K562 (cell line): ENCODE data around the gene GIGYF2. TPM values are rescaled to one million over a fixed set of nuclear protein-coding genes. Genes with fewer than 3 reads are reported as not detected.

Experiments used
- BHLHE40 ChIP-seq: IDR thresholded peaks from 2 replicates; pipeline ENCODE4 v1.6.1; 2011; ENCODE audit warnings: low read length, improper control_type of control experiment
- BRCA1 ChIP-seq, 2 experiments: fragments of 450-650 bp in 1 of 2; sonication (generic) in 1 of 2; formaldehyde crosslinking in 1 of 2; IDR thresholded peaks; 2 replicates each; pipeline versions ENCODE4 v1.5.0 to v1.6.1; 2017 to 2020; ENCODE audit warnings: mild to moderate bottlenecking in 1 of 2, missing genetic modification reagents in 1 of 2
- BRD9 ChIP-seq: fragments of 450-650 bp; IDR thresholded peaks from 2 replicates; pipeline ENCODE4 v1.6.1; 2018; ENCODE audit warnings: low read depth; ENCODE audit not compliant: partially characterized antibody
- FOXA3 ChIP-seq, 2 experiments: fragments of 450-650 bp in 1 of 2; sonication (generic) in 1 of 2; formaldehyde crosslinking; IDR thresholded peaks in 1 of 2; conservative IDR thresholded peaks in 1 of 2; 2 replicates each; pipeline versions ENCODE4 v1.4.0 to v1.8.0; 2020 to 2022; ENCODE audit warnings: mild to moderate bottlenecking in 2 of 2, missing genetic modification reagents in 1 of 2
- FOXM1 ChIP-seq, 2 experiments: fragments of 450-650 bp in 1 of 2; sonication (generic) in 1 of 2; formaldehyde crosslinking in 1 of 2; IDR thresholded peaks; 2 replicates each; pipeline versions ENCODE4 v1.6.1 to v1.9.0; 2017 to 2022; ENCODE audit warnings: low read depth in 2 of 2, mild to moderate bottlenecking in 2 of 2, missing genetic modification reagents in 1 of 2, moderate library complexity in 1 of 2
- JUND ChIP-seq, 2 experiments: IDR thresholded peaks; 2 replicates in 1 of 2; 3 replicates in 1 of 2; pipeline ENCODE4 v1.6.1; 2011; ENCODE audit warnings: borderline replicate concordance in 2 of 2, low read depth in 2 of 2, low read length in 2 of 2, improper control_type of control experiment in 1 of 2, missing biosample characterization in 1 of 2, missing genetic modification characterization in 1 of 2, missing genetic modification reagents in 1 of 2
- KDM1A ChIP-seq, 2 experiments: fragments of 450-650 bp; IDR thresholded peaks; 2 replicates each; pipeline ENCODE4 v1.6.1; 2016; ENCODE audit warnings: mild to moderate bottlenecking in 2 of 2
- KDM2B ChIP-seq: fragments of 250-450 bp; sonication (Bioruptor Pico); IDR thresholded peaks from 2 replicates; pipeline ENCODE4 v1.8.0; 2021; ENCODE audit warnings: mild to moderate bottlenecking, moderate library complexity
- NONO ChIP-seq, 2 experiments: fragments of 200-400 bp in 1 of 2; fragments of 450-650 bp in 1 of 2; formaldehyde crosslinking in 1 of 2; IDR thresholded peaks; 2 replicates each; pipeline ENCODE4 v1.6.1; 2017; ENCODE audit warnings: low read depth in 2 of 2, mild to moderate bottlenecking in 2 of 2, moderate library complexity in 2 of 2, low read length in 1 of 2
- PHB2 ChIP-seq: fragments of 450-650 bp; IDR thresholded peaks from 2 replicates; pipeline ENCODE4 v1.6.1; 2017; ENCODE audit warnings: low read depth
- SRSF3 ChIP-seq: fragments of 200-400 bp; formaldehyde crosslinking; IDR thresholded peaks from 2 replicates; pipeline ENCODE4 v1.6.1; 2016; ENCODE audit warnings: mild to moderate bottlenecking, low read length, moderate library complexity; ENCODE audit not compliant: insufficient read depth
- TCF7 ChIP-seq: sonication (generic); IDR thresholded peaks from 2 replicates; pipeline ENCODE4 v1.6.1; 2016; ENCODE audit warnings: antibody characterized with exemption, borderline replicate concordance
- ZKSCAN8 ChIP-seq: fragments of 200-800 bp; sonication (Bioruptor generic); IDR thresholded peaks from 2 replicates; pipeline ENCODE4 v1.6.1; 2016; ENCODE audit warnings: missing genetic modification characterization, missing compliant biosample characterization
- polyA plus RNA-seq, 8 experiments: library from polyadenylated mRNA; depleted of rRNA in 4 of 8; stranded (reverse) in 5 of 8; unstranded in 3 of 8; fragments of >200 nt; fragmentation: Nextera tagmentation in 2 of 8; fragmentation: Illumina TruSeq in 1 of 8; extraction: Ambion mirVana in 2 of 8; extraction: Trizol in 1 of 8; gene quantifications; 2 replicates each; pipeline versions ENCODE4 v1.2.1 to v1.2.3, GENCODE V29; 2011 to 2014; ENCODE audit warnings: inconsistent platforms in 1 of 8, missing spikeins in 1 of 8
- total RNA-seq, 7 experiments: library from RNA; depleted of rRNA in 6 of 7; stranded (reverse); fragments of >200 nt in 6 of 7; fragmentation: Illumina TruSeq in 2 of 7; extraction: Trizol in 2 of 7; gene quantifications; 2 replicates each; pipeline versions ENCODE4 v1.2.1 to v1.2.3, GENCODE V29; 2011 to 2021; ENCODE audit warnings: low replicate concordance in 1 of 7
- TF ChIP-seq, protein P1 (sequence below), 2 experiments: fragments of 200-800 bp in 1 of 2; sonication (Bioruptor generic) in 1 of 2; sonication (generic) in 1 of 2; formaldehyde crosslinking in 1 of 2; IDR thresholded peaks in 1 of 2; conservative IDR thresholded peaks in 1 of 2; 2 replicates each; pipeline versions ENCODE4 v1.5.0 to v1.6.1; 2016 to 2020; ENCODE audit warnings: missing compliant biosample characterization in 1 of 2, missing genetic modification characterization in 1 of 2, missing genetic modification reagents in 1 of 2
- TF ChIP-seq, protein P2 (sequence below): fragments of 200-400 bp; formaldehyde crosslinking; IDR thresholded peaks from 2 replicates; pipeline ENCODE4 v1.6.1; 2017; ENCODE audit warnings: mild to moderate bottlenecking, low read depth, low read length, moderate library complexity
- TF ChIP-seq, protein P3 (sequence below): fragments of 450-650 bp; IDR thresholded peaks from 2 replicates; pipeline ENCODE4 v1.7.0; 2016; ENCODE audit warnings: borderline replicate concordance
- TF ChIP-seq, protein P4 (sequence below): fragments of 250-450 bp; sonication (Bioruptor Pico); IDR thresholded peaks from 2 replicates; pipeline ENCODE4 v1.5.0; 2022; ENCODE audit warnings: mild to moderate bottlenecking

GIGYF2 gene
- total and polyA plus RNA-seq, 9 of the 15 experiments (the other 6 are each of a cell fraction or from before 2014, with no cell fraction given) = 12.7 to 52.7 (median 34.9) TPM

DNA sequence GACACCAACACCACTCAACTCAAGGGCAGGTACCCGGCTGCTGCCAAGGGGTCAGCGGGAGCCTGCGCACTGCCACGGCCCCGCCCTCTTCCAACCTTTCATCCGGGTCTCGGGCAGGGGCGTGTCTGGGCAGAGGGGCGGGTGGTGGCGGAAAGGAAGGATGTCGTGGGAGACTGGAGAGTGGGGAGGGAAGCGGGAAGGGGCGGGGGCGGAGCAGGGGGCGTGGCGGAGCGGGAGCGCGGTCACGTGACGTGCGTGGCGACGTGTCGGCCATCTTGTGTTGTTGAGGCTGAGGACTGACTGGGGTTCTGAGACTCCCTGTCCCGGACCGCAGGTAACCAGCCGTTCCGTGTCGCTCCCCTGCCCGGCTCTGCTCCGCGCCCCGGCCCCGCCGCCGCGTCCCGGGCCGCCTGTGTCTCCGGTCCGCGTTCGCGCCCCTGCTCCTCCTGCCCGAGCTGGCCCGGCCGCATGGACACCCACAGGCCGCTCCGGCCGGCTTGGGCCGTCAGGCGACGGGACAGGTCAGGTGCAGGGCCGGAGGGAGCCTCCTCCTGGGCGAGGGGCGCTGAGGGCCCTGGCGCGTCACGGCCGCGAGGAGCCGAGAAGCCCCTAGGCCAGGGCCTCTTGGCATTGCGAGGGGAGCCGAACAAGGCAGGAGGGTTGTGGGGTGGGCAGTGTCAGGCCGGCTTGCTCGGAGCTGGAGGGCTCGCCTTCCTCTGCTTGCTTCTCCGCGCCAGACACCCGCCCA lies at the start of gene GIGYF2 (continued):
- TF ChIP-seq, protein P1, sequence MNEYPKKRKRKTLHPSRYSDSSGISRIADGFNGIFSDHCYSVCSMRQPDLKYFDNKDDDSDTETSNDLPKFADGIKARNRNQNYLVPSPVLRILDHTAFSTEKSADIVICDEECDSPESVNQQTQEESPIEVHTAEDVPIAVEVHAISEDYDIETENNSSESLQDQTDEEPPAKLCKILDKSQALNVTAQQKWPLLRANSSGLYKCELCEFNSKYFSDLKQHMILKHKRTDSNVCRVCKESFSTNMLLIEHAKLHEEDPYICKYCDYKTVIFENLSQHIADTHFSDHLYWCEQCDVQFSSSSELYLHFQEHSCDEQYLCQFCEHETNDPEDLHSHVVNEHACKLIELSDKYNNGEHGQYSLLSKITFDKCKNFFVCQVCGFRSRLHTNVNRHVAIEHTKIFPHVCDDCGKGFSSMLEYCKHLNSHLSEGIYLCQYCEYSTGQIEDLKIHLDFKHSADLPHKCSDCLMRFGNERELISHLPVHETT (CRISPR knock-in tag; conservative IDR thresholded peaks at IDR 0.05 in 1 of 2, IDR thresholded peaks at IDR 0.05 in 1 of 2) = 0 out of 4 replicates have a peak, but pooled peaks of 1 of the 2 experiments have one; percentile 40
- TF ChIP-seq, protein P2, sequence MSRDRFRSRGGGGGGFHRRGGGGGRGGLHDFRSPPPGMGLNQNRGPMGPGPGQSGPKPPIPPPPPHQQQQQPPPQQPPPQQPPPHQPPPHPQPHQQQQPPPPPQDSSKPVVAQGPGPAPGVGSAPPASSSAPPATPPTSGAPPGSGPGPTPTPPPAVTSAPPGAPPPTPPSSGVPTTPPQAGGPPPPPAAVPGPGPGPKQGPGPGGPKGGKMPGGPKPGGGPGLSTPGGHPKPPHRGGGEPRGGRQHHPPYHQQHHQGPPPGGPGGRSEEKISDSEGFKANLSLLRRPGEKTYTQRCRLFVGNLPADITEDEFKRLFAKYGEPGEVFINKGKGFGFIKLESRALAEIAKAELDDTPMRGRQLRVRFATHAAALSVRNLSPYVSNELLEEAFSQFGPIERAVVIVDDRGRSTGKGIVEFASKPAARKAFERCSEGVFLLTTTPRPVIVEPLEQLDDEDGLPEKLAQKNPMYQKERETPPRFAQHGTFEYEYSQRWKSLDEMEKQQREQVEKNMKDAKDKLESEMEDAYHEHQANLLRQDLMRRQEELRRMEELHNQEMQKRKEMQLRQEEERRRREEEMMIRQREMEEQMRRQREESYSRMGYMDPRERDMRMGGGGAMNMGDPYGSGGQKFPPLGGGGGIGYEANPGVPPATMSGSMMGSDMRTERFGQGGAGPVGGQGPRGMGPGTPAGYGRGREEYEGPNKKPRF = no peak
- TF ChIP-seq NONO (IDR thresholded peaks at IDR 0.05; ENCODE audit: low read depth in 2 of 2, low read length in 1 of 2) = 0 out of 4 replicates have a peak, but pooled peaks of 1 of the 2 experiments have one; percentile 9
- TF ChIP-seq BRD9 = no peak
- peak; percentile 0; the same call in 1 of the 2 replicates for TF ChIP-seq JUND (IDR thresholded peaks at IDR 0.05; ENCODE audit: borderline replicate concordance, low read depth, low read length)
- no peak for TF ChIP-seq JUND (tag; IDR thresholded peaks at IDR 0.05; ENCODE audit: borderline replicate concordance, low read depth, low read length)
- TF ChIP-seq TCF7 = no peak
- no peak for TF ChIP-seq PHB2
- no peak for TF ChIP-seq BRCA1 (IDR thresholded peaks at IDR 0.05)
- no peak for TF ChIP-seq BRCA1 (CRISPR knock-in tag; IDR thresholded peaks at IDR 0.05)
- TF ChIP-seq, protein P3, sequence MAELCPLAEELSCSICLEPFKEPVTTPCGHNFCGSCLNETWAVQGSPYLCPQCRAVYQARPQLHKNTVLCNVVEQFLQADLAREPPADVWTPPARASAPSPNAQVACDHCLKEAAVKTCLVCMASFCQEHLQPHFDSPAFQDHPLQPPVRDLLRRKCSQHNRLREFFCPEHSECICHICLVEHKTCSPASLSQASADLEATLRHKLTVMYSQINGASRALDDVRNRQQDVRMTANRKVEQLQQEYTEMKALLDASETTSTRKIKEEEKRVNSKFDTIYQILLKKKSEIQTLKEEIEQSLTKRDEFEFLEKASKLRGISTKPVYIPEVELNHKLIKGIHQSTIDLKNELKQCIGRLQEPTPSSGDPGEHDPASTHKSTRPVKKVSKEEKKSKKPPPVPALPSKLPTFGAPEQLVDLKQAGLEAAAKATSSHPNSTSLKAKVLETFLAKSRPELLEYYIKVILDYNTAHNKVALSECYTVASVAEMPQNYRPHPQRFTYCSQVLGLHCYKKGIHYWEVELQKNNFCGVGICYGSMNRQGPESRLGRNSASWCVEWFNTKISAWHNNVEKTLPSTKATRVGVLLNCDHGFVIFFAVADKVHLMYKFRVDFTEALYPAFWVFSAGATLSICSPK = no peak
- TF ChIP-seq KDM1A (IDR thresholded peaks at IDR 0.05) = no peak
- TF ChIP-seq KDM2B (CRISPR knock-in tag) = no peak
- TF ChIP-seq SRSF3 = no peak
- TF ChIP-seq BHLHE40 = peak; percentile 92
- TF ChIP-seq, protein P4, sequence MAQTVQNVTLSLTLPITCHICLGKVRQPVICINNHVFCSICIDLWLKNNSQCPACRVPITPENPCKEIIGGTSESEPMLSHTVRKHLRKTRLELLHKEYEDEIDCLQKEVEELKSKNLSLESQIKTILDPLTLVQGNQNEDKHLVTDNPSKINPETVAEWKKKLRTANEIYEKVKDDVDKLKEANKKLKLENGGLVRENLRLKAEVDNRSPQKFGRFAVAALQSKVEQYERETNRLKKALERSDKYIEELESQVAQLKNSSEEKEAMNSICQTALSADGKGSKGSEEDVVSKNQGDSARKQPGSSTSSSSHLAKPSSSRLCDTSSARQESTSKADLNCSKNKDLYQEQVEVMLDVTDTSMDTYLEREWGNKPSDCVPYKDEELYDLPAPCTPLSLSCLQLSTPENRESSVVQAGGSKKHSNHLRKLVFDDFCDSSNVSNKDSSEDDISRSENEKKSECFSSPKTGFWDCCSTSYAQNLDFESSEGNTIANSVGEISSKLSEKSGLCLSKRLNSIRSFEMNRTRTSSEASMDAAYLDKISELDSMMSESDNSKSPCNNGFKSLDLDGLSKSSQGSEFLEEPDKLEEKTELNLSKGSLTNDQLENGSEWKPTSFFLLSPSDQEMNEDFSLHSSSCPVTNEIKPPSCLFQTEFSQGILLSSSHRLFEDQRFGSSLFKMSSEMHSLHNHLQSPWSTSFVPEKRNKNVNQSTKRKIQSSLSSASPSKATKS (CRISPR knock-in tag) = no peak
- peak in 1 of 2 experiments; percentile 71; a peak in 1 of 4 replicates for TF ChIP-seq FOXA3 (CRISPR knock-in tag; conservative IDR thresholded peaks at IDR 0.05 in 1 of 2, IDR thresholded peaks at IDR 0.05 in 1 of 2)
- no peak for TF ChIP-seq ZKSCAN8
- TF ChIP-seq FOXM1 (IDR thresholded peaks at IDR 0.05; ENCODE audit: low read depth) = no peak
- TF ChIP-seq FOXM1 (CRISPR knock-in tag; IDR thresholded peaks at IDR 0.05; ENCODE audit: low read depth) = no peak
